MM.1S (cell line): ENCODE data around the gene NCOA1.

Source experiments
- DNase-seq: peaks from one replicate; pipeline ENCODE4 v3.0.0-alpha.2; 2015
- H2AFZ ChIP-seq: fragments of 300-600 bp; sonication (generic); 2 replicates; pipeline ENCODE4 v1.6.0; 2016; ENCODE audit warnings: antibody characterized with exemption, low read length
- H3F3A ChIP-seq: fragments of 300-600 bp; sonication (generic); 2 replicates; pipeline ENCODE4 v1.6.1; 2016; ENCODE audit warnings: mild to moderate bottlenecking, antibody characterized with exemption, low read length, moderate library complexity, mixed read lengths; ENCODE audit not compliant: insufficient read depth
- H3K27ac ChIP-seq: fragments of 300-600 bp; sonication (generic); 2 replicates; pipeline ENCODE4 v1.5.1; 2016; ENCODE audit warnings: mild to moderate bottlenecking, low read length
- H3K27me3 ChIP-seq: fragments of 300-600 bp; sonication (generic); replicated peaks from 2 replicates; pipeline ENCODE4 v1.6.0; 2016; ENCODE audit warnings: low read length; ENCODE audit not compliant: insufficient read depth
- H3K36me3 ChIP-seq: fragments of 300-600 bp; sonication (generic); replicated peaks from 2 replicates; pipeline ENCODE4 v1.6.1; 2016; ENCODE audit warnings: mild to moderate bottlenecking, low read length, mixed read lengths; ENCODE audit not compliant: insufficient read depth
- H3K4me1 ChIP-seq: fragments of 300-600 bp; sonication (generic); 2 replicates; pipeline ENCODE4 v1.6.1; 2016; ENCODE audit warnings: low read length, mixed read lengths
- H3K4me2 ChIP-seq: fragments of 300-600 bp; sonication (generic); 2 replicates; pipeline ENCODE4 v1.6.0; 2016; ENCODE audit warnings: low read depth, low read length
- H3K4me3 ChIP-seq: fragments of 300-600 bp; sonication (generic); 2 replicates; pipeline ENCODE4 v1.5.1; 2016; ENCODE audit warnings: low read length, mixed read lengths
- H3K79me2 ChIP-seq: fragments of 300-600 bp; sonication (generic); 2 replicates; pipeline ENCODE4 v1.6.1; 2016; ENCODE audit warnings: mixed run types, low read length, mixed read lengths
- H3K9ac ChIP-seq: fragments of 300-600 bp; sonication (generic); 2 replicates; pipeline ENCODE4 v1.6.1; 2016; ENCODE audit warnings: low read length, mixed read lengths
- H3K9me2 ChIP-seq: fragments of 300-600 bp; sonication (generic); replicated peaks from 2 replicates; pipeline ENCODE4 v1.6.1; 2016; ENCODE audit warnings: mild to moderate bottlenecking, low read length, mixed read lengths; ENCODE audit not compliant: insufficient read depth
- H3K9me3 ChIP-seq: fragments of 300-600 bp; sonication (generic); replicated peaks from 2 replicates; pipeline ENCODE4 v1.6.1; 2016; ENCODE audit warnings: mild to moderate bottlenecking, low read length, mixed read lengths; ENCODE audit not compliant: insufficient read depth
- H4K20me1 ChIP-seq: fragments of 300-600 bp; sonication (generic); 2 replicates; pipeline ENCODE4 v1.6.1; 2016; ENCODE audit warnings: mild to moderate bottlenecking, low read length, moderate library complexity, mixed read lengths; ENCODE audit not compliant: insufficient read depth
- EZH2 ChIP-seq: fragments of 300-600 bp; sonication (generic); optimal IDR thresholded peaks from 2 replicates; pipeline ENCODE3; 2017; ENCODE audit warnings: low read depth, mild to moderate bottlenecking, antibody characterized with exemption, low read length, mixed read lengths
- EZH2phosphoT487 ChIP-seq: fragments of 300-600 bp; sonication (generic); IDR thresholded peaks from 2 replicates; pipeline ENCODE4 v1.6.1; 2018; ENCODE audit warnings: antibody characterized with exemption, low read length
- TF ChIP-seq, protein P1 (sequence below): fragments of 300-600 bp; sonication (generic); IDR thresholded peaks from 2 replicates; pipeline ENCODE4 v1.5.1; 2016; ENCODE audit warnings: antibody characterized with exemption, low read length, mixed read lengths

Gene NCOA1

GRCh38 chr2:24486636-24487205, 4.3 kb upstream of the NCOA1 start:
- Histone ChIP-seq H3K9me2 (no peaks in the 10 kb centered on the region), H3K4me2 (no peak overlapping the region), H3K9me3 (no peaks in the 10 kb centered on the region), H3K36me3 (no peaks in the 10 kb centered on the region), H3K4me3 (no peak overlapping the region), H3K27me3 (no peaks in the 10 kb centered on the region), H3K79me2 (no peaks in the 10 kb centered on the region), H2AFZ (no peak overlapping the region), H3K27ac (no peak overlapping the region), H3F3A (peaks cover 6% of the 10 kb centered on the region), H3K9ac (no peak overlapping the region), H3K4me1 (peaks cover 10% of the 10 kb centered on the region; the same call in 1 of the 2 replicates), H4K20me1 (no peaks in the 10 kb centered on the region)
- TF ChIP-seq, protein P1, sequence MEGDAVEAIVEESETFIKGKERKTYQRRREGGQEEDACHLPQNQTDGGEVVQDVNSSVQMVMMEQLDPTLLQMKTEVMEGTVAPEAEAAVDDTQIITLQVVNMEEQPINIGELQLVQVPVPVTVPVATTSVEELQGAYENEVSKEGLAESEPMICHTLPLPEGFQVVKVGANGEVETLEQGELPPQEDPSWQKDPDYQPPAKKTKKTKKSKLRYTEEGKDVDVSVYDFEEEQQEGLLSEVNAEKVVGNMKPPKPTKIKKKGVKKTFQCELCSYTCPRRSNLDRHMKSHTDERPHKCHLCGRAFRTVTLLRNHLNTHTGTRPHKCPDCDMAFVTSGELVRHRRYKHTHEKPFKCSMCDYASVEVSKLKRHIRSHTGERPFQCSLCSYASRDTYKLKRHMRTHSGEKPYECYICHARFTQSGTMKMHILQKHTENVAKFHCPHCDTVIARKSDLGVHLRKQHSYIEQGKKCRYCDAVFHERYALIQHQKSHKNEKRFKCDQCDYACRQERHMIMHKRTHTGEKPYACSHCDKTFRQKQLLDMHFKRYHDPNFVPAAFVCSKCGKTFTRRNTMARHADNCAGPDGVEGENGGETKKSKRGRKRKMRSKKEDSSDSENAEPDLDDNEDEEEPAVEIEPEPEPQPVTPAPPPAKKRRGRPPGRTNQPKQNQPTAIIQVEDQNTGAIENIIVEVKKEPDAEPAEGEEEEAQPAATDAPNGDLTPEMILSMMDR = no peak
- no peak for TF ChIP-seq EZH2phosphoT487
- TF ChIP-seq EZH2 = no peak
- no peak for DNase-seq

GRCh38 chr2:24489465-24490180, 1.4 kb upstream of the NCOA1 start:
- TF ChIP-seq EZH2 = no peak
- TF ChIP-seq EZH2phosphoT487 = no peak
- TF ChIP-seq, protein P1 = no peak
- no peak for DNase-seq
- peak overlapping the region; percentile 93 for H2AFZ ChIP-seq
- no peaks in the 10 kb centered on the region for H3K9me3 ChIP-seq
- H3K4me3 ChIP-seq = peak overlapping the region; percentile 70
- peaks cover 16% of the 10 kb centered on the region for H3K79me2 ChIP-seq
- no peaks in the 10 kb centered on the region for H4K20me1 ChIP-seq
- peak overlapping the region; percentile 98 for H3K4me2 ChIP-seq
- H3K9ac ChIP-seq = no peak overlapping the region; the same call in 1 of the 2 replicates
- no peaks in the 10 kb centered on the region for H3K9me2 ChIP-seq
- no peaks in the 10 kb centered on the region for H3K36me3 ChIP-seq
- H3K4me1 ChIP-seq = peaks cover 10% of the 10 kb centered on the region; the same call in 1 of the 2 replicates
- peaks cover 6% of the 10 kb centered on the region for H3F3A ChIP-seq
- no peaks in the 10 kb centered on the region for H3K27me3 ChIP-seq
- H3K27ac ChIP-seq = no peak overlapping the region

- H3K27ac ChIP-seq = peak overlapping the region; percentile 3; the same call in 1 of the 2 replicates
Observed at GRCh38 chr2:24490181-24490689, 819 bp upstream of the NCOA1 start.

More at GRCh38 chr2:24490181-24490689, 819 bp upstream of the NCOA1 start:
- DNase-seq = peak; percentile 10
- Histone ChIP-seq H3K27me3 (no peaks in the 10 kb centered on the region), H3K9ac (peak overlapping the region; percentile 52; the same call in 1 of the 2 replicates), H3K36me3 (no peaks in the 10 kb centered on the region), H2AFZ (peak overlapping the region; percentile 93), H3K4me3 (peak overlapping the region; percentile 70), H3K9me3 (no peaks in the 10 kb centered on the region), H3F3A (peaks cover 6% of the 10 kb centered on the region), H3K9me2 (no peaks in the 10 kb centered on the region), H3K79me2 (peaks cover 19% of the 10 kb centered on the region), H3K4me1 (peaks cover 10% of the 10 kb centered on the region; the same call in 1 of the 2 replicates), H3K4me2 (peak overlapping the region; percentile 98), H4K20me1 (no peaks in the 10 kb centered on the region)
- TF ChIP-seq EZH2phosphoT487 (no peak), EZH2 (no peak)
- TF ChIP-seq, protein P1 = no peak
